GM18520 (cell line): Measurements from ENCODE around the gene AIG1.
"Not testable (repeated sequence)": the region's sequence is repeated elsewhere in the genome, so short reads cannot be mapped to it uniquely, and the experiment has no call there.

Experiments used
- ATAC-seq: cut with Tn5 transposase; IDR thresholded peaks from one replicate; pipeline ENCODE4 v1.9.1; 2021; ENCODE audit not compliant: unreplicated experiment

The AIG1 gene

GRCh38 chr6:143160439-143161220 is 99.9 kb downstream of the AIG1 start:
- ATAC-seq, result no peak

- no peak for ATAC-seq
Measured at GRCh38 chr6:143163621-143164020, 102.9 kb downstream of the AIG1 start.

GRCh38 chr6:143164565-143165105 is 103.9 kb downstream of the AIG1 start:
- ATAC-seq, result no peak

- no peak for ATAC-seq
Measured at GRCh38 chr6:143165315-143165855, 104.7 kb downstream of the AIG1 start.

- no peak for ATAC-seq
Measured at GRCh38 chr6:143166247-143166695, 105.6 kb downstream of the AIG1 start.

- no peak for ATAC-seq
Measured at GRCh38 chr6:143167224-143167623, 106.5 kb downstream of the AIG1 start.

GRCh38 chr6:143168396-143168816 is 107.7 kb downstream of the AIG1 start:
- not testable (repeated sequence) for ATAC-seq

GRCh38 chr6:143169440-143169839 is 108.8 kb downstream of the AIG1 start:
- ATAC-seq, result no peak

GRCh38 chr6:143174516-143174915 is 113.8 kb downstream of the AIG1 start:
- ATAC-seq, result no peak

- ATAC-seq, result no peak
Measured at GRCh38 chr6:143174951-143175350, 114.3 kb downstream of the AIG1 start.

- ATAC-seq, result no peak
Measured at GRCh38 chr6:143176090-143177021, 115.7 kb downstream of the AIG1 start.

- no peak for ATAC-seq
Measured at GRCh38 chr6:143177706-143178105, 117.0 kb downstream of the AIG1 start.

GRCh38 chr6:143179096-143179495 is 118.4 kb downstream of the AIG1 start:
- no peak for ATAC-seq

GRCh38 chr6:143179901-143180612 is 119.4 kb downstream of the AIG1 start:
- ATAC-seq, result no peak

- no peak for ATAC-seq
Measured at GRCh38 chr6:143180826-143181225, 120.1 kb downstream of the AIG1 start.

GRCh38 chr6:143183666-143184065 is 123.0 kb downstream of the AIG1 start:
- no peak for ATAC-seq

GRCh38 chr6:143185288-143185687 is 124.6 kb downstream of the AIG1 start:
- ATAC-seq, result no peak

- ATAC-seq, result no peak
Measured at GRCh38 chr6:143187238-143187923, 126.7 kb downstream of the AIG1 start.

- no peak for ATAC-seq
Measured at GRCh38 chr6:143188292-143188691, 127.6 kb downstream of the AIG1 start.

- ATAC-seq, result no peak
Measured at GRCh38 chr6:143191361-143191760, 130.7 kb downstream of the AIG1 start.
